ENCODE data around the gene RBKS.
"Not testable (repeated sequence)": the region's sequence is repeated elsewhere in the genome, so short reads cannot be mapped to it uniquely, and the experiment has no call there.

The RBKS gene

DNA sequence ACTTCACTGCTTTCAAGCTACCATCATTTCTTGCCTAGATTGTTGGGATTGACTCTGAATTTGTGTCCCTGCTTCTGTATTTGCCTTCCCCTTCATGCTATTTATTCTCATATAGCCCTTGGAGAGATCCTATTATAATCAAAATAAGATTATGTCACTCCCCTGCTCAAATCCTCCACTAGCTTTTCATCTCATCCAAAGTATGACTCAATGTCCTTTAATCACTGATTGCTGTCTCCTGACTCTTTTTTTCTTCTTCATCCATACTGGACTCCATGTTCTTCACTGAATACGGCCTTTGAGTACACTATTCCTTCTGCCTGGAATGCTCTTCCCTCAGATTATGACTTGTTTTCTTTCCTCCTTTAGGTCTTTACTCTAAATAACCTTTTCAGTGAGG is 5.0 kb downstream of the RBKS start:
- TF ChIP-seq ZFX (IDR thresholded peaks at IDR 0.05) = no peak
- TF ChIP-seq, protein P1, sequence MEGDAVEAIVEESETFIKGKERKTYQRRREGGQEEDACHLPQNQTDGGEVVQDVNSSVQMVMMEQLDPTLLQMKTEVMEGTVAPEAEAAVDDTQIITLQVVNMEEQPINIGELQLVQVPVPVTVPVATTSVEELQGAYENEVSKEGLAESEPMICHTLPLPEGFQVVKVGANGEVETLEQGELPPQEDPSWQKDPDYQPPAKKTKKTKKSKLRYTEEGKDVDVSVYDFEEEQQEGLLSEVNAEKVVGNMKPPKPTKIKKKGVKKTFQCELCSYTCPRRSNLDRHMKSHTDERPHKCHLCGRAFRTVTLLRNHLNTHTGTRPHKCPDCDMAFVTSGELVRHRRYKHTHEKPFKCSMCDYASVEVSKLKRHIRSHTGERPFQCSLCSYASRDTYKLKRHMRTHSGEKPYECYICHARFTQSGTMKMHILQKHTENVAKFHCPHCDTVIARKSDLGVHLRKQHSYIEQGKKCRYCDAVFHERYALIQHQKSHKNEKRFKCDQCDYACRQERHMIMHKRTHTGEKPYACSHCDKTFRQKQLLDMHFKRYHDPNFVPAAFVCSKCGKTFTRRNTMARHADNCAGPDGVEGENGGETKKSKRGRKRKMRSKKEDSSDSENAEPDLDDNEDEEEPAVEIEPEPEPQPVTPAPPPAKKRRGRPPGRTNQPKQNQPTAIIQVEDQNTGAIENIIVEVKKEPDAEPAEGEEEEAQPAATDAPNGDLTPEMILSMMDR (conservative IDR thresholded peaks at IDR 0.05) = no peak

DNA sequence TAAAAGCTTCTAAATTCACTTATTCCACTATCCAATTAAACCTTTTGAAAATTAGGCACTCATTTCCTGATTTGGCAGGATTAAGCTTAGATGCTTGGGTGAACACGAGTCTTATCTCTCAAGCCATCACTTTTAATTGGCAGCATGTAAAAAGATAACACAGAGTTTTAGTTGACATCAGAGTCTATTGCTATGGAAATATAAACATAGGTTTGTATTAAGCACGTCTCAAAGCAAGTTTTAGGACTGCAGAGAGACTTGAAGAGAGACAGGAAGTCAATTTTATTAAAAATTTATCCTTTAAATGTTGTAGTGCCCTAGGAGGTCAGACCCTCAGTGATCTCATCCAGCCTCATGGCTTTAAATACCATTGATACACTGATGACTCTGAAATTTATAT is 5.6 kb downstream of the RBKS start:
- TF ChIP-seq, protein P1 (conservative IDR thresholded peaks at IDR 0.05) = no peak
- no peak for TF ChIP-seq ZFX (IDR thresholded peaks at IDR 0.05)
- no peak overlapping the region for H3K27ac ChIP-seq

More for the DNA sequence above, 5.0 kb downstream of the RBKS start:
- no peak overlapping the region for H3K27ac ChIP-seq

DNA sequence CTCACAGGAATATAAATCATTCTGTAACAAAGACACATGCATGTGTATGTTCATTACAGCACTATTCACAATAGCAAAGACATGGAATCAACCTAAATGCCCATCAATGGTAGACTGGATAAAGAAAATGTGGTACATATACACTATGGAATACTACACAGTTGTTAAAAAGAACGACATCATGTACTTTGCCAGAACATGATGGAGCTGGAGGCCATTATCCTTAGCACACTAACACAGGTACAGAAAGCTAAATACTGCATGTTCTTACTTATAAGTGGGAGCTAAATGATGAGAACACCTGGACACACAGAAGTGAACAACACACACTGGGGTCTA is 7.6 kb downstream of the RBKS start:
- H3K27ac ChIP-seq = not testable (repeated sequence)

DNA sequence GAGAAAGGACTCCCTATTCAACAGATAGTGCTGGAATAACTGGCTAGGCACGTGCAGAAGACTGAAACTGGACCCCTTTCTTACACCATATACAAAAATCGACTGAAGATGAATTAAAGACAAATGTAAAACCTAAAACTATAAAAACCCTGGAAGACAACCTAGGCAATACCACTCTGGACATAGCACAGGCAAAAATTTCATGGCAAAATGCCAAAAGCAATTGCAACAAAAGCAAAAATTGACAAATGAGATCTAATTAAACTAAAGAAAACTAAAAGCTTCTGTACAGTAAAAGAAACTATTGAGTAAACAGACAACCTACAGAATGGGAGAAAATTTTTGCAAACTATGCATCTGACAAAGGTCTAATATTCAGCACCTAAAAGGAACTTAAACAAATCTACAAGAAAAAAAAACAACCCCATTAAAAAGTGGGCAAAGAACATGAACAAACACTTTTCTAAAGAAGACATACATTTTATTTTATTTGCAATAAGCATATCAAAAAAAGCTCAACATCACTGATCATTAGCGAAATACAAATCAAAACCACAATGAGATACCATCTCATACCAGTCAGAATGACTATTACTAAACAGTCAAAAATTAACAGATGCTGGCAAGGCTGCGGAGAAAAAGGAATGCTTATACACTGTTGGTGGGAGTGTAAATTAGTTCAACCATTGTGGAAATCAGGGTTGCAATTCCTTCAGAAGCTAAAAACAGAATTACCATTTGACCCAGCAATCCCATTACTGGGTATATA is 8.2 kb downstream of the RBKS start:
- H3K27ac ChIP-seq = not testable (repeated sequence)

DNA sequence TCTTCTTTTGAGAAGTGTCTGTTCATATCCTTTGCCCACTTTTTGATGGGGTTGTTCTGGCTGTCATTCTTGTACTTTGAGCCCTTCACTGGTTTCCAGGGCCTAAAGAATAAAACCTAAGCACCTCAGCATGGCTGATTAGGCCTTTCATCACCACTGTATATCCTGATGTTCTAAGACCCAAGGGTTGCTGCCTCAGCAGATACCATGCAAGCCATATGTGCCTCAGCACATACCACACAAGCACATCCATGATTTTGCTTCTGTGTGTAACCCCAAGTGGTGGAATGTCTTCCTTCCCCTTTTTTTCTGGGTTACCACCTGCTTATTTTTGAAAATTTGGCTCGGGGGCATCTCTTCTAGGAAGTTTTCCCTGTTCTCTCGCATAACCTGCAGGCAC is 11.4 kb downstream of the RBKS start:
- no peak for TF ChIP-seq ZFX (IDR thresholded peaks at IDR 0.05)
- TF ChIP-seq, protein P1 (conservative IDR thresholded peaks at IDR 0.05) = no peak
- no peak overlapping the region for H3K27ac ChIP-seq

DNA sequence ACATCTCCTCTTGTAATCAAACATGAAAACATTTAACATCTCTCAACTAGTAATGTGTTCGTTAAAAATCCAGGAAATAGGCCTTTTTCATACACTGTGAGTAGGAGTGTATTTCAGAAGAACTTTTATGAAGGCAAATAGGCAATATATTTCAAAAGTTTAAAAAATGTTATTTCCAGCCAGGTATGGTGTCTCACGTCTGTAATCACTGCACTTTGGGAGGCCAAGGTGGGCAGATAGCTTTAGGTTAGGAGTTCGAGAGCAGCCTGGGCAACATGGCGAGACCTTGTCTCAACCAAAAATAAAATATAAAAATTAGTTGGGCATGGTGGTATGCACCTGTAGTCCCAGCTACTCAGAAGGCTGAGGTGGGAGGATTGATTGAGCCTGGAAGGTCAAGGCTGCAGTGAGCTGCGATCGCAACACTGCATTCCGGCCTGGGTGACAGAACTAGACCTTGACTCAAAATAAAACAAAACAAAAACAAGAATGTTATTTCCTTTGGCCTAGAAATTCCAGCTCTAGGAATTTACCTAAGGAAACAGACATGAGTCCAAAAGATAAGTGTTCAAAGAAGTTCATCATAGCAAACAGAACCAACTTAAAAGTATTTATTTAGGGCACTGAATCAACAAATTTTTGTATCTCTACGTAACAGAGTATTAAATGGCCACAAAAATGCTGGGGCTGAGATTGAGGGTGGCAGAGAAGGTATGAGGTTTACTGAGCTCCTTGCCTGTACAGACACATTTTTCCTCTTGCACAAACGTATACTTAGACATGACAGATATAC is 14.9 kb downstream of the RBKS start:
- H3K27ac ChIP-seq = no peak overlapping the region
- TF ChIP-seq ZFX (IDR thresholded peaks at IDR 0.05) = no peak
- TF ChIP-seq, protein P1 (conservative IDR thresholded peaks at IDR 0.05) = no peak

DNA sequence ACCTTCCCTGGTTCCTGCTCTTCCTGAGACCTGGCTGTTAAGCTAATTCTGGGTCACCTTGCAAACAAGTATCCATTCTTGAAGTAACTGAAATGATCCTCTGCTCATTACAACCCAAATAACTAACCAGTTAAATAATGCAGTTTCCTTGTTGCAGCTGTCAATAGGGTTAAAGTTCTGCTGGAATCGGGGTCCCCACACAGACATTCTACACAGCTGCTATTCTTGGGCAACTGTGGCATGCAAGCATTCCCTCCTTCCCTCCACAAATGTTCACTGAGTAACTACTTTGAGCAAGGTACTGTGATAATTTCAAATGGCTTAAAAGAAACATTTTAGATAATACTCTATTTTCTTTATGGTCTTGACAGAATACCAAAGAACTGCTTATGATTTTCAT is 17.1 kb downstream of the RBKS start:
- TF ChIP-seq, protein P1 (conservative IDR thresholded peaks at IDR 0.05) = no peak
- no peak for TF ChIP-seq ZFX (IDR thresholded peaks at IDR 0.05)
- H3K27ac ChIP-seq = no peak overlapping the region

DNA sequence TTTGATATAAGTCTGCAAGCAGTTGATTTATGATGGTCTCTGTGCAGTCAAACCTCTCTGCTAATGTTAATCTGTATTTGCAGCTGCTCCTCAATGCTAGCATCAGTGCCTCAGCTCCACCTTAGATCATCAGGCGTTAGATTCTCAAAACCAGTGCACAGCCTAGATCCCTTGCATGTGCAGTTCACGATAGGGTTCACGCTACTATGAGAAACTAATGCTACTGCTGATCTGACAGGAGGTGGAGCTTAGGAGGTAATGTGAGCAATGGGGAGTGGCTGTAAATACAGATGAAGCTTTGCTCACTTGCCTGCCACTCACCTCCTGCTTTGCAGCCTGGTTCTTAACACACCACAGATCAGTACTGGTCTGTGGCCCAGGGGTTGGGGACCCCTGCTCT is 18.4 kb downstream of the RBKS start:
- no peak overlapping the region for H3K27ac ChIP-seq
- TF ChIP-seq ZFX (IDR thresholded peaks at IDR 0.05) = no peak
- TF ChIP-seq, protein P1 (conservative IDR thresholded peaks at IDR 0.05) = no peak
